H1 (cell line): ENCODE data around the gene LZTFL1. TPM values are rescaled to one million over a fixed set of nuclear protein-coding genes. Genes with fewer than 3 reads are reported as not detected.

Experiments used
- EZH2 ChIP-seq: fragments of 200-600 bp; sonication (generic); IDR thresholded peaks from 2 replicates; pipeline ENCODE4 v1.7.1; 2012; ENCODE audit warnings: low read depth, mild to moderate bottlenecking, moderate library complexity, low read length, inconsistent platforms; ENCODE audit not compliant: severe bottlenecking
- NRF1 ChIP-seq: IDR thresholded peaks from 2 replicates; pipeline ENCODE4 v1.6.1; 2011; ENCODE audit warnings: mild to moderate bottlenecking, low read depth, low read length, improper control_type of control experiment
- polyA plus RNA-seq, 7 experiments: library from polyadenylated mRNA; depleted of rRNA in 3 of 7; stranded (reverse) in 5 of 7; unstranded in 2 of 7; fragments of >200 nt in 5 of 7; fragments of 200-250 nt in 2 of 7; gene quantifications; 1 replicate in 5 of 7; 2 replicates in 1 of 7; 4 replicates in 1 of 7; pipeline versions ENCODE4 v1.2.1 to v1.2.3, GENCODE V29; 2011 to 2013; ENCODE audit warnings: missing spikeins in 2 of 7, mixed read lengths in 2 of 7
- total RNA-seq: library from RNA; stranded (reverse); fragmentation: NEBNext Ultra II Directional; extraction: Animal tissue kit (Norgen Biotek cat#: 25700); gene quantifications from 2 replicates; pipeline ENCODE4 v1.2.1, GENCODE V29; 2021
- TF ChIP-seq, protein P1 (sequence below), 3 experiments: IDR thresholded peaks; 1 replicate in 2 of 3; 2 replicates in 1 of 3; pipeline versions ENCODE4 v1.5.1 to v1.6.1; 2011; ENCODE audit warnings: low read length in 3 of 3, mild to moderate bottlenecking in 3 of 3, inconsistent platforms in 2 of 3, low read depth in 1 of 3, moderate library complexity in 1 of 3; ENCODE audit not compliant: insufficient read depth in 1 of 3; ENCODE audit errors: control extremely low read depth in 1 of 3

The LZTFL1 gene
- total and polyA plus RNA-seq, 2 of the 8 experiments (the other 6 are each of a cell fraction or from before 2014, with no cell fraction given) = 8.7 to 11.5 TPM

GRCh38 chr3:45861043-45861719 is 19.3 kb upstream of the LZTFL1 start (continued):
- TF ChIP-seq NRF1 (no peak), EZH2 (no peak)
- TF ChIP-seq, protein P1, sequence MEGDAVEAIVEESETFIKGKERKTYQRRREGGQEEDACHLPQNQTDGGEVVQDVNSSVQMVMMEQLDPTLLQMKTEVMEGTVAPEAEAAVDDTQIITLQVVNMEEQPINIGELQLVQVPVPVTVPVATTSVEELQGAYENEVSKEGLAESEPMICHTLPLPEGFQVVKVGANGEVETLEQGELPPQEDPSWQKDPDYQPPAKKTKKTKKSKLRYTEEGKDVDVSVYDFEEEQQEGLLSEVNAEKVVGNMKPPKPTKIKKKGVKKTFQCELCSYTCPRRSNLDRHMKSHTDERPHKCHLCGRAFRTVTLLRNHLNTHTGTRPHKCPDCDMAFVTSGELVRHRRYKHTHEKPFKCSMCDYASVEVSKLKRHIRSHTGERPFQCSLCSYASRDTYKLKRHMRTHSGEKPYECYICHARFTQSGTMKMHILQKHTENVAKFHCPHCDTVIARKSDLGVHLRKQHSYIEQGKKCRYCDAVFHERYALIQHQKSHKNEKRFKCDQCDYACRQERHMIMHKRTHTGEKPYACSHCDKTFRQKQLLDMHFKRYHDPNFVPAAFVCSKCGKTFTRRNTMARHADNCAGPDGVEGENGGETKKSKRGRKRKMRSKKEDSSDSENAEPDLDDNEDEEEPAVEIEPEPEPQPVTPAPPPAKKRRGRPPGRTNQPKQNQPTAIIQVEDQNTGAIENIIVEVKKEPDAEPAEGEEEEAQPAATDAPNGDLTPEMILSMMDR (IDR thresholded peaks at IDR 0.05; ENCODE audit: control extremely low read depth in 1 of 3, insufficient read depth in 1 of 3, low read depth in 1 of 3, low read length in 3 of 3) = no peak
